Stimulated activated CD4-positive, alpha-beta T cell treated with anti-CD3 and anti-CD28 coated beads, Interleukin-15, amount 100 ng/mL, for 48 hours (primary cell): ENCODE measurements around the gene AGAP1.

Experiments
- DNase-seq, 2 donors: peaks; one replicate each; pipeline ENCODE4 v3.0.0-alpha.2; 2020; ENCODE audit warnings: low read depth in 2 of 2

Gene AGAP1

DNA sequence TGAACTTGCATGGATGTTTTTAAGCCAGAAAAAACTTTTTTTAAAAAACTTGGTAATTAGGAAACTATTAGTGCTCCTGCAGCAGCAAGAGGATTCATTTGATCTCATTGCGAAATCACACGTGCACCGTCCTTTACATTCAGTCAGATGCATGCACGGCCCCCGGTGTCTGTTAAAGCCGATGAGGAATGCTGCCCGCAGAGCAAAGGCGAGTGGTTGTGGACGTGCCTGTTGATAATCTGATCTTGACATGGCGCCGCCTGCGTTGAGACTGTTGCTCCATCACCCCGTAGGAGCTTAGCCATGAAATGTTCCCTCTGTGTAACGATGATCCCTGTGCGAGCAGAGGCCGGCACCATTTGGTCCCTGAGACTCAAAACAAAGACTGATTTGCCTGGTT is 374.4 kb downstream of the AGAP1 start:
- no peak for DNase-seq

DNA sequence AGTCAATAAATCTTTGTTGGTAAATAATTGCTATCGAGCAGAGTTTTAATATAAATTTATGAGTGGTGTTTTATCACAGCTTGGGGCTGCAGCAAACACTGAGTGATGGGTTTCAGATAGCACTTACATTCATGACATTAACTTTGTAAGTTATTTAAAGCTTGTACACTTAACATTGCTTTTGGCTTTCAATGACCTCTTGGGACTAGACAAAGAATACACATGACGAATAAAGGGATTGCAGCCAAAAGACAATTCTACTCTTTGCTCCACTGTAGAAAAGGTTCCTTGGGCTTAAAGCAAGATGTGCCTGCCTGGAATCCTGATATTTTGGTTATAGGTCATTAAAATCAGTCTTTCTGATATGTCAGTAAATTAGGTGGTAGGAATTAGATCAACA is 374.8 kb downstream of the AGAP1 start:
- no peak for DNase-seq

DNA sequence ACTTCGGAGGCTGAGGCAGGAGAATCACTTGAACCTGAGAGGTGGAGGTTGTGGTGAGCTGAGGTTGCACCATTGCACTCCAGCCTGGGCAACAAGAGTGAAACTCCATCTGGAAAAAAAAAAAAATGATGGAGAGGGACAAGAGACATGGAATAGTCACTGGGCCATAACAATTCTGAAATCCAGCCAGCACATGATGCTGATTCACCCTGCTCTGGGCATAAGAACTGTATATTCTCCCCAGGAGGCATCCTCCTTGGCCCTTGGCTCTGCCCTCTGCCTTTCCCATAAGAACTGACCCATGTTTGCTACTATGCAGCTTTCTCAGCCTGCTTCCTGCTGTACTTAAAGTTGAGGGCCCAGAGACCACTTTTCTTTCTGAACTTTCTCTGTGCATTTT is 376.7 kb downstream of the AGAP1 start:
- DNase-seq: no peak

DNA sequence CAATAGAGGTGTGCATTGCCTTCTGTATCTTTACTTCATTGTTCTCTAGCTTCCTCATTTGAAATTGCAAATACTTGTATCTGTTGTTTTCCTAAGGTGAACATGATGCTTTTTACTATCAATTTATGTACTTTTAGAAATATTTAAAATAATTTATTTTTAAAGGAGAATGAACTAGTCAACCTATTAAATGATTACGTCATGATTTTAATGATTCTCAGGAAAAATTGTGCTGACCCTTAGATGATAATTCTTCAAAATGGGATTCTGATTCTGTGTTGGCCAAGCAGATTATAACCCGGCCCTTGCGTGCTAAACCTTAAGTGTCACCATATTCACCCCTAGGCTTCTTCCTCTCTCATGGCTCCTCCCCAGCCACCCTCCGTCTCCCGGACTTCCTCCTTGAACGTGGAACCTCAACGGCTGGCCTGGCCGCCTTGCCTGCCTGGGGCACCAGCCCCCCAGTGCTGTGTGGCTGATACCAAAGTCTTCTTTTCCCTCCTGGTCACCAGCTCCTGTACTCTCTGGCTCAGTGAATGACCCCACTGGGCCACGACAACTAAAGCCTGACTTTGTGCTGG is 382.3 kb downstream of the AGAP1 start:
- DNase-seq: no peak

DNA sequence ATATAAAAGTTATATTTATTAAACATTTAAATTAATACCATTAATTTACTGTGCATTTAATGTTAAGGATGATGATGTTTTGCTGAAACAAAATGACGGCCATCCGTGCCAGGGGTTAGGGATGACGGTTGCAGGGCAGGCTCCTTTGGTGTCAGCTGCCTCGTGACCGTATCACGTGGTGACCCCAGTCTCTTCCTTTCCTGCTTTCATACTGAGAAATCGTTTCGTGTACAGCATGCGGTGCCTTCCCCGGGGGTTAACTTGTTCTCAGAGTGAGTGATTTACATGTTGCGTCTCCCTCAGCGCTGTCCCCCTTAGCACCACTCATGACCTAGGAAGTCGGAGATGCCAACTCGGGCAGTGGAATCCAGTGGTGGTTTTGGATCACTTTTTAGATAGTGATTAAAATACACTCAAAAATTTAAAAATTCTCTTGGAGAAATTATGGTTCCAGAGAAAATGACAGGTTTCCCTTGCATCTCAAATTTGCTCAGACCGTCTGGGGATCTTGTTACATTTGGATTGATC is 383.5 kb downstream of the AGAP1 start:
- no peak for DNase-seq

DNA sequence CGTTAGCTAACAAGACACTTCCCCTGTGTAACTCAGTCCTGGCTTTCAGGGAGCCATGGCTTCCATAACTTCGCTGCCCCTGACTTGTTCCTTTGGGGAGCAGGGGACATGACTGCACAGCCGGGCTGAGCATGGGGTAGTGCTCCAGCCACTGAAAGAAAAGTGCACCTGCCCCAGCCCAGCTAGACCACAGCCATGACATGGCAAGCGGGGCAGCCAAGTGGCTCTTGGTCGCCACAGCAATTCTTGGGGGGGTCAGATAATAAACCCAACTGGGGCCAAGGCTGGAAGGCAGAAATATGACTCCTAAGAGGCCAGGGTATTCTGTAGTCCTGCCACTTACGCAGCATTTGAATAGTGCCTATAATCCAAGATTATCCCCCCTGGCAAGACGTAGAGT is 385.3 kb downstream of the AGAP1 start:
- no peak for DNase-seq

DNA sequence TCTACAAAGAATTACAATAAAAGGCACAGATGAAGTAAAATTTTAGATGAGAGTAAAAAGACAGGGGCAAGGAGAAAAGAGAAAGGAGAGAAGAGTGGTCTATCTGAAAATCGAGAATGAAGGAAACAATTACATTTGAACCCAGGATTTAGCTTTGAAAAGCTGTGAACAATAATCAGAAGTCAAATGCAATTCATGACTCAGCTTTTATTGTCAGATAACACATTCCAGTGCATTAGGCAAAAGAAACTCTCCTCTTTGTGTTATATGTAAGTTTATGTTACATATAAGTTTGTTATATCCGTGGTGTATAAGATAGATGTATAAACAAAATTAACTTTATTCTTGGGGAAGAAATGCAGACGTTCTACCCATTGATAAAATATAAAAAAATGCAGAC is 389.8 kb downstream of the AGAP1 start:
- DNase-seq: no peak

DNA sequence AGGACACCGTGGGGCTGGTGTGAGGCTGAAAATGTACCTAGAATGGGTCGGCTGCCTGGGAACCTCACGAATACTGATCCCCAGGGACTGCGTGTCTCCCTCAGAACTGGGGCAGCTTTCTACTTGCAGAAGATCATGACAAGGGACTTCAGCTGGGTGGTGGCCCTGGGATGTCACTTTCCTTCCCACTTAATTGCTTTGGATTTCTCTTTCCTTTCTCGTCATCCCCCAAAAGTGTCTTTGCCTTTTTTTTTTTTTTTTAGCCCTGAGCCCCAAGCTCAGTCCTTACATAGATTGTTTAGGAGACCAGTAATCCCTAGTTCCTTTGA is 395.4 kb downstream of the AGAP1 start:
- no peak for DNase-seq

DNA sequence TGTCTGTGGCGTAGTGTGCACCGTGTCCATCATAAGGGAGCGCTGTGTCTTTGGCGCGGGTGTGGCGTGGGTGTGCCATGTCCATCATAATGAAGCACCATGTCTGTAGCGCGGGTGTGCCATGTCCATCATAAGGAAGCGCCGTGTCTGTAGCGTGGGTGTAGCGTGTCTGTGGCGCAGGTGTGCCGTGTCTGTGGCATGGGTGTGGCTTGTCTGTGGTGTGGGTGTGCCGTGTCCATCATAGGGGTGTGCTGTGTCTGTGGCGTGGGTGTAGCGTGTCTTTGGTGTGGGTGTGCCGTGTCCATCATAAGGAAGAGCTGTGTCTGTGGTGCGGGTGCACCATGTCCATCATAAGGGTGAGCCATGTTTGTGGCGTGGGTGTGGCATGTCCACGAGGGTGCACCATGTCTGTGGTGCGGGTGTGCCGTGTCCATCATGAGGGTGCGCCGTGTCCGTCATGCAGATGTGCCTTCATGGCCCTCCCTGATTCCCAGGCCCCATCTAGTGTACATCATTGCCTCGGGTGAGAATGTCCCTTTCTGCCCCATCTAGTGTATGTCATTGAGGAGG is 399.4 kb downstream of the AGAP1 start:
- DNase-seq: no peak

DNA sequence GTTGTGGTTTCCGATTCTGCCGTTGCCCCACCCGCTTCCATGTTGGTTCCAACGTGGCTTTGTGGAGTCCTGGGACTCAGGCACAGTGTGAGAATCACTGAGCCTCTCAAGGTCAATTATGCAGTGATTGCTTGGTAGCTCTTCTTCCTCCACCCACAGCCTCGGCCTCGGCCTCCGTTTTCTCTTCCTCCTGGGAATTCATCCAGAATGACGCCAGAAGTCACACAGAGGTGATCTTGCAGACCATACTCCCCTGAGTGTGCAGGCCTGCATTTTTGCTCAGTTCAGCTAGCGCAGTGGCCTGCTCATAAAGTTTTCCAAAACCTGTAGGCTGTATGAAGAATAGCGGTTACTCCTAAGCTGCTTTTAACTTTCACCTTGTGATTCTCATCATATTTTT is 401.0 kb downstream of the AGAP1 start:
- DNase-seq: no peak

DNA sequence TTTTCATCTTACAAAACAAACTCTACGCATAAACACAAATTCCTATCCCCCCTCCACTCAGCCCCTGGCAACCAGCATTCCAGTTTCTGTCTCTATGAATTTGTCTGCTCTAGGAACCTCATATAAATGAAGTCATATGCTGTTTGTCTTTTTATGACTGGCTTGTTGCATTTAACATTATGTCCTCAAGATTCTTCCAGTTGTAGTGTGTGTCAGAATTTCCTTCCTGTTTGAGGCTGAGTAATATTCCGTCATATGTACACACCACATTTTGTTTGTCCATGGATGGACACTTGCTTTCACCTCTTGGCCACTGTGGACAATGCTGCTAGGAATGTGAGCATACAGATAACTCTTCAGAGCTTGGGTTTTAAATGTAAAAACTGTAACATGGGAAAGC is 402.2 kb downstream of the AGAP1 start:
- no peak for DNase-seq

DNA sequence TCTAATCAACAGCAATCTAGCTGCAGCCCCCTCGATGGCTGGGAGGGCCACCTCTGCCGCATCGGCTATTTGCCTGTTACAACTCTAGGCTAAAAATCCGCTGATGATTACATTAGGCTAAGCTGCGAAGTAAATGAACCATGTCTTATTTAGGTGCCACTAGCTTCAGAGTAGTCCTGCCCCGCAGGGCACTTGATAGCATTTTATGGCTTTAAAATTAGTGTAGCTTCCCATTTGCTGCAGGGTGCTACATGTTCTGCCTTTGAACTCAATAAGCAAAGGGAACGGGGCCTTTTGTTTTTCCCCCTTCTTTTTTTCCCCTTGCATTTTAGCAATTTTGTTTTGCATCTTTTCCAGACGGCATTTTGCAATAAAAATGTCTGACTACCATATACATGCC is 404.1 kb downstream of the AGAP1 start:
- DNase-seq: no peak

DNA sequence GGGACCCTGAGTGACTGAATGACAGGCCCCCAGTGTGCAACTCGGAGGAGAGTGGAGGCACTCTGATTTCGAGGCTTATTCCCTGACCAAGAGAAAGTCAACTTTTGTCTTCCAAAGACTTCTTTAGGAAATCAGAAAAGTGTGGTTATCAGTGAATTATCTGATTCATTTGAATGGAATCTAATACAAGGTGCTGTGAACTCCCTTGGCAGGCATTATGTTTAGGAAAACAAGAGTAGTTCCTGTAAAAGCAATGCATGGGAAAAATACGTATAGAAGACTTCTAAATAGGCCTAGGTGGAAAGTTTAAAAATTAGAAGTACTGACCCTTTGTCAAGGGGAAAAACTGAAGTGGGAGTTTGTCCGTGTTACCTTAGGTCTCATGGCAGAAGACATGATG is 404.9 kb downstream of the AGAP1 start:
- no peak for DNase-seq

DNA sequence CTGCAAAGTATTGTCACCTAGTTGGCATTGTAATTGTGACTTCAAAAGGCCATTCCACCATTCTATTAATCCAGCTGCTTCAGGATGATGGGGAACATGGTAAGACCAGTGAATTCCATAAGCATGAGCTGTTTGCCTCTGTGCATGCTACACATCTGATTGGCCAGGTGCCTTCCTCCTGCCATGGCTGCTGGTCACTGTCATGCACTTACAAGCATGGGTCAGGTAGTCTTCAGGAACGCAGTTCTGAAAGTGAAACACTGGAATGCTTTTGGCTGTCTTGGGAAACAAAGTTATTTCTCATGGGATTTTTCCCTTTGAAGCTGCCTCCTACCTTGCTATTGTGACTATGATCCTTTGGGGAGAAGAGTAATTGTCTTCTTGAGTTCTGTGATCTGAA is 406.8 kb downstream of the AGAP1 start:
- no peak for DNase-seq

DNA sequence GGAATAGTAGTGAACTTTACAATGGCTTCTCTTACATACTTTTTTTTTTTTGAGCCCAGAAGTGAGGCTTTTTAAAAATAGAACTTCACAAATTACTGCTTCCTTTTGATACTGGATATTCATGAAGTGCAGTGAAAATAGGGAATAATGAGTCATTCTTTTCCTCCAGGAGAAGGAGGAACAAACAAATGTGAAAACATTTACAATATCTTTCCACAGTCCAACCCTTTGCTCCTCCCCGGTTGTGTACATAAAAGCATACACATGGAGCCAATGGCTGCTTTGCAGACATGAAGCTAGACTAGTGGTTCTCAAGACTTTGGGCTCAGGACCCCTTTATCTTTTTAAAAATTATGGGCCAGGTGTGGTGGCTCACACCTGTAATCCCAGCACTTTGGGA is 407.4 kb downstream of the AGAP1 start:
- DNase-seq: no peak

DNA sequence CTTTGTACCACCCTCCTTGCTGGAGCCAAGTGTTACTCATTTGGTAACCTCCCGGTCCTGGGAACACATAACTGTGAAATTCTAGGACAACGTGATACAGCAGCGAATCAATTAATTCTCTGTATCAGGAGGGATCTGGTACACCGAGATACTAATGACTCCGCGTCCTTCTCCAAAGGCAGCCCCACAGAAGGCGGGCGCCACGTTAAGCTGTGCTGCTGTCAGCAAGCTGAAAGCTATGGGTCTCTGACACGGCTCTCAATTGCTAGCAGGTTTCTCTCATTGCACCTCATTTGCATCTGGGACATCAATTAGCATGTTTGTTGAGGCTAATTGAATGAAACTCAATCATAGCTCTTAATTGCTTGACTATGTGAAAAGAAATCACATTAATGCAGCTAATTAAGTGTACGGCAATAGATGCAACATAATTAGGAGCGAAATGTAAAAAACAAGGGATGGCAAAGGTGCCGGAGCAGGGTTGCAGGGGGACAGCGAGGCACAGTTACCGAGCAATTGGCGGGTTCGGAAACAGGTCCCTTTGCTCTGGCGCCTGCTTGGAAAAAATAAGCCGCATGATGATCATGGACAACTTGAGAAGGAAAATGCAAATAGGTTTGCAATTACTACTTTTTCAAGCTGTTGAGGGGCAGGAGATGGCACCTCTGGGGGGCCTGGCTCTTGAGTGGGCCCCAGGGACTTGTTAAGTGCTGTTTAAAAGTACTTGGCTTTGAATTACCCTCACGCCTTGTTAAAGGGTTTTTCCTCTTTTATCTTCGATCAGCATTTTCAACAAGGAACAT is 410.1 kb downstream of the AGAP1 start:
- DNase-seq: no peak

DNA sequence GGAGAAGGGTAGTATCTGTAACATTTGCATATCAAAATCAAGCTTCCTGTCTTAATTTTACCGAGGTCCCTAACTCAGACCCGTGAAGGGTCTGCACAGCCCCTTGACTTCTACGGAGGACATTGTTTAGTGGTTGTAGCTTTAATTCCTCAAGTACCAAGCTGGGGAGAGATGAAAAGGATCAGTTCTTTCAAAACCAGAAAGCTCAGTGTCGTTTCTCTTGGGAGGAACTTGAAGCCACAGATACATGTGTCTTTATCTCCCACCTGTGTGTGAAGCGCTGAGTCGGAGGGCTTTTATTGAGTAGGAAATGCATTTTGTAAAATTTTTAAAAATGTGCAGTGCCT is 410.7 kb downstream of the AGAP1 start:
- no peak for DNase-seq

DNA sequence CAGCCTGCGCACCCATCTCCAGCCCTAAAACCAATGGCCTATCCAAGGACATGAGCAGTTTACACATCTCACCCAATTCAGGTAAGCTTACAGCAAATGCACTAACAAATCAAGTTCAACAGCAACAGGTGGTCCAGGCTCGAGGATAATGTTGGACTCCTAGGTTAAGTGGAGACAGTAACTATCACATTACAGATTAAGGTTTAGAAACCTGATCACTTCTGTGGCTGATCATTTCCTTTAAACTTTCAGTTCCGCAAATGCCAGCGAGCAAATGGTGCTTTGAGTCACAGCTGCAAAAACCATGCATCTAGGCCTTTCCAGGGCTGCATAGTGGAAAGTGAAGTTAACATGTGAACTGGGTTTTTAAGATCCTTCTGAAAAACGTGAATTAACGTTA is 415.0 kb downstream of the AGAP1 start:
- DNase-seq: no peak

DNA sequence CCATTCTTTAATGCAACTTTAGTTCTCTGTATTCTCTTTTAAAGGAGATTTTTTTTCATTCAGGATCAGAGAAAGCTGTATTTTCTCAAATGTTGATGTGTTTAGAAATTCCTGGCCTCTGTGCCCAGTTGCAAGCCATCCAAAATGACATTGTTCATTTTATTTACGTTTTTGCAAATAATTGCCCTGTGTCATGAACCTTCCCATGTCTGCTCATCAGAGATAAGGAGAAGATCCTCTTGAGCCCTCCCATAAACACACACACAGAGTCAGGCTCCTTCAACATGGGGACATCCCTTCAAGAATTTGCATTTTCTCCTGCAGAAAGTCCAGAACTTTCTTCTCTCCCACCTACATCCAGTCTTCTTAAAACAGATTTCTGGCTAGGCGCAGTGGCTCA is 415.5 kb downstream of the AGAP1 start:
- DNase-seq: no peak

DNA sequence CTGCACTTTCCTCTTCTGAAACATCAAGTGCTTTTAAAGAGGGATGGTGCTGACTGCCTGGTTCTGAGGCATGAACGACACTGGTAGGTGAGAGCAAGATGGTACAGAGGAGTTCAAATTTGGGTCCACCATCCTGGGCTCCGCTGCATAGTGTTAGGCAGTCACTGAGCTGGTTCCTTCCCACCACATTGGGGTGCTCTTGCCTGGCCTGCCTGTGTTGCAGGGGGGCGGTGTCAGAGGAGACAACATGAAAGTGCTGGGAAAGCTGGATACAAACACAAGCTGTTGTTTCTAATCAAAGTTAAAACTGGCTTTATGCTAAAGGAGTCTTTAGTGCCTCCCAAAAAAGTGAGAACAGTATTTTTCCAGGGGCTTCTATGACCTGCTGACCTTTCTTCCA is 416.2 kb downstream of the AGAP1 start:
- no peak for DNase-seq

DNA sequence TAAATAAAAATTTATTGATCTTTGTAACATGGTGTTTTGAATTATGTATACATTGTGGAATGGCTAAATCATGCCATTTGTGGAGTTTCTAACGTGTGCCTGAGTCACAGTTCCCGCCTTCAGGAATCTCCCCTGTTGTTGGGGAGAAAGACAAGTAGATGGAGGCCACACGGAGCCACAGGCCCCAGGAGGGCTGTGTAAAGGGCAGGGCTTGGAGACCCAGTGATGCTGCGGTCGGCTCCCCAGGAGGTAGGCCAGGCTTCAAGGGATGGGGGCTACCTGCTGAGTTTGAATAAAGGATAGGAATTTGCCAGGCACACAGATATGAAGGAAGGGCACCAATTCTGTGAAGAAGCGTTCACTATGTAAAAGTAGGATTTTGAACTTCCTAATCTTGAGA is 417.3 kb downstream of the AGAP1 start:
- no peak for DNase-seq

DNA sequence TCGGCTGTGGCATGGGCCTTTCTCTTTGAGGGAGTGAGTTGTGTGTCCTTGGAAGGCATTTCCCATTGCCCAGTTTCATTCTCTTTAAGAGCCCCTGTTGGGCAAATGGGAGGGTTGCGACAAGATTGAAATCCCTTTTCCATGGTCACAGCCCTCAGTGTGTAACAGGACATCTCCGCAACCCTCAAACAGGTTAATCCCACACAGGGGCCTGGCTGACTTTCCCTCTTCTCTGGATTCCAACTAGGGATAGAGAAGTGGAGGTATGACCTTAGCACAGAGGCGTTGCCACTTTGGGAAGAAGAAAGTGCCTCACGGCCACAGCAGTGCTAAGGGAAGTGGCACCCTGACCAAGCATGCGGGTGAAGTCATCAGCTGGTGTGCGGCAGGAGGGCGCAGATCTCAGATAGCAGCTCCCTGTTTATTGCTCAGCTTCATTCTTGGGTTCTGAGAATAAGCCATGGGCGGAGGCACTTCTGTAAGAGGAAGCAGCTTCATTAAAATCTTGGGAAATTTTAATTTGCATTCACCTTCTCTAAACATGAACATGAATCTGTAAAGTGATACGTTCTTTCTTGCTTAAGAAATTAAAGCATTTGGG is 417.9 kb downstream of the AGAP1 start:
- no peak for DNase-seq

DNA sequence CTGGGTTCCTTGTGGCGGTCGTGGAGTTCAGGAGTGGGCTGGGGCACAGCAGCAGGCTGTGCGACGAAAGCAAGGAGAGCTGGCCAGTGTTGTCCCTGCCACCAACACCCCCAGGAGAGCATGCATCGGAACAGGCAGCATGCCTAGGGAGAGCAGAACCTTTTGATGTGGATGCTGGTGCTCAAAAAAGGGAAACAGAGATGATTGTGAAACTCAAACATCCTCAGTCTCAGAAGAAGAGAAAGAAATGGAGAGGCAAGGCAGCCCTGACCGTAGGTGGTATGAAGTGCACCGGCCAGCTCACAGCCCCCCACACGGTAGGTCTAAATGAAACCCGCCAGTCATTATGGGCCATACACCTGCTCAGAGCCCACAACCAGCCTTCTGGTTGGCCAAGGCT is 420.9 kb downstream of the AGAP1 start:
- DNase-seq: no peak
